ENCODE measurements around the gene NOD2. TPM values are rescaled to one million over a fixed set of nuclear protein-coding genes. Genes with fewer than 3 reads are reported as not detected.

The NOD2 gene
- total and polyA plus RNA-seq, 2 of the 13 experiments (the other 11 are each of a cell fraction or from before 2014, with no cell fraction given): 0.27 to 0.81 TPM

DNA sequence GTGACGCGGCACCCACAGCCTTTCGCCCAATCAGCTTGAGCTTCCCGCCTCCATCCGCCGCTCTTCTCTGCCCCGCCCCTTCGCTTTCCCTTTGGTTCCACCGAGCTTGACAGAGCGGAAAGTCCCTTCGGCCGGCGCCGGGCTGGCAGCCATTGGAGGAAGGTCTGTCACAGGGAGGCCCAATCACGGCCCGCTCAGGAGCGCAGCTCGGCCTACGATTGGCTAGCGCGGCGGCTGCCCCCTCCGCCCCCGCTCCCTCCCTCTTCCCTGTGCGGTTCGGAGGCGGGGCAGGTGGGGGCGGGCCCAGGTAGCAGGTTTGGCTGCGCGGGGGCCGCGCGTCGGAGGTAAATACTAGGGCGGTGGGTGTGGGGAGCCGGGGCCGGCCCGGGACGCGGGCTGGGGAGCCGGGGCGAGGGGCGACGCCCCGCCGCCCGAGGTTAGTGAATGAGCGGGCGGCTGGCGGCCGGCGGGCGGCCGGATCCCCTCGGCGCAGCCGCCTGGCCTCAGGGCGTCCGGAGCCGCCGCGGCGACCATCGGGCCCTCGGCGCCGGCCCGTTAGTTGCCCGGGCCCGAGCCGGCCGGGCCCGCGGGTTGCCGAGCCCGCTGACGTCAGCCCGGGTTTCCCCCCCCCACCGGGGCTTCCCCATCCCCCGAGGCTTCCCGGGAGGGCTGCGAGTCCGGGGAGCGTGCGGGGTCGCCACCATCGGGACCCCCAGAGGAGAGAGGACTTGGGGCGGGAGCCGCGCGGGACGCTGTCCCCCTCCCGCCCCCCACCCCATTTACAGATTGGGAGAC, 48.6 kb downstream of the NOD2 start, which contains the start of gene CYLD (continued):
- TF ChIP-seq AKNA (CRISPR knock-in tag; IDR thresholded peaks at IDR 0.05; ENCODE audit: borderline replicate concordance): no peak
- TF ChIP-seq POLR2AphosphoS5 (IDR thresholded peaks at IDR 0.05; ENCODE audit: low read depth, low read length): no peak
- peak; percentile 96 for TF ChIP-seq PHF21A (CRISPR knock-in tag; IDR thresholded peaks at IDR 0.05)
- no peak for TF ChIP-seq ZNF124 (CRISPR knock-in tag; IDR thresholded peaks at IDR 0.05)
- no peak for TF ChIP-seq ZNF772 (CRISPR knock-in tag; IDR thresholded peaks at IDR 0.05)
- no peak for TF ChIP-seq NR2F1 (CRISPR knock-in tag; IDR thresholded peaks at IDR 0.05)
- TF ChIP-seq, protein P1, sequence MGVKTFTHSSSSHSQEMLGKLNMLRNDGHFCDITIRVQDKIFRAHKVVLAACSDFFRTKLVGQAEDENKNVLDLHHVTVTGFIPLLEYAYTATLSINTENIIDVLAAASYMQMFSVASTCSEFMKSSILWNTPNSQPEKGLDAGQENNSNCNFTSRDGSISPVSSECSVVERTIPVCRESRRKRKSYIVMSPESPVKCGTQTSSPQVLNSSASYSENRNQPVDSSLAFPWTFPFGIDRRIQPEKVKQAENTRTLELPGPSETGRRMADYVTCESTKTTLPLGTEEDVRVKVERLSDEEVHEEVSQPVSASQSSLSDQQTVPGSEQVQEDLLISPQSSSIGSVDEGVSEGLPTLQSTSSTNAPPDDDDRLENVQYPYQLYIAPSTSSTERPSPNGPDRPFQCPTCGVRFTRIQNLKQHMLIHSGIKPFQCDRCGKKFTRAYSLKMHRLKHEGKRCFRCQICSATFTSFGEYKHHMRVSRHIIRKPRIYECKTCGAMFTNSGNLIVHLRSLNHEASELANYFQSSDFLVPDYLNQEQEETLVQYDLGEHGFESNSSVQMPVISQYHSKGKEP (CRISPR knock-in tag; IDR thresholded peaks at IDR 0.05): no peak
- peak; percentile 25; the same call in 1 of the 2 replicates for TF ChIP-seq ZNF143 (CRISPR knock-in tag; IDR thresholded peaks at IDR 0.05)
- no peak for TF ChIP-seq ZNF546 (CRISPR knock-in tag; conservative IDR thresholded peaks at IDR 0.05)
- TF ChIP-seq U2AF2 (IDR thresholded peaks at IDR 0.05; ENCODE audit: low read depth, low read length): no peak
- no peak for TF ChIP-seq ZNF329 (CRISPR knock-in tag; IDR thresholded peaks at IDR 0.05; ENCODE audit: low read depth)
- no peak for TF ChIP-seq ZBTB7A (CRISPR knock-in tag; IDR thresholded peaks at IDR 0.05)
- TF ChIP-seq HOXD1 (CRISPR knock-in tag; IDR thresholded peaks at IDR 0.05): 0 out of 2 replicates have a peak, but pooled peaks have one; percentile 33
- no peak for TF ChIP-seq ZSCAN5A (CRISPR knock-in tag; IDR thresholded peaks at IDR 0.05; ENCODE audit: borderline replicate concordance)
- TF ChIP-seq, protein P2, sequence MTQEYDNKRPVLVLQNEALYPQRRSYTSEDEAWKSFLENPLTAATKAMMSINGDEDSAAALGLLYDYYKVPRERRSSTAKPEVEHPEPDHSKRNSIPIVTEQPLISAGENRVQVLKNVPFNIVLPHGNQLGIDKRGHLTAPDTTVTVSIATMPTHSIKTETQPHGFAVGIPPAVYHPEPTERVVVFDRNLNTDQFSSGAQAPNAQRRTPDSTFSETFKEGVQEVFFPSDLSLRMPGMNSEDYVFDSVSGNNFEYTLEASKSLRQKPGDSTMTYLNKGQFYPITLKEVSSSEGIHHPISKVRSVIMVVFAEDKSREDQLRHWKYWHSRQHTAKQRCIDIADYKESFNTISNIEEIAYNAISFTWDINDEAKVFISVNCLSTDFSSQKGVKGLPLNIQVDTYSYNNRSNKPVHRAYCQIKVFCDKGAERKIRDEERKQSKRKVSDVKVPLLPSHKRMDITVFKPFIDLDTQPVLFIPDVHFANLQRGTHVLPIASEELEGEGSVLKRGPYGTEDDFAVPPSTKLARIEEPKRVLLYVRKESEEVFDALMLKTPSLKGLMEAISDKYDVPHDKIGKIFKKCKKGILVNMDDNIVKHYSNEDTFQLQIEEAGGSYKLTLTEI (CRISPR knock-in tag; conservative IDR thresholded peaks at IDR 0.05): no peak
- TF ChIP-seq GABPA (IDR thresholded peaks at IDR 0.05; ENCODE audit: low read depth, low read length): peak; percentile 59
- TF ChIP-seq GABPA (CRISPR knock-in tag; IDR thresholded peaks at IDR 0.05; ENCODE audit: low read depth): peak; percentile 85
- TF ChIP-seq PLSCR1 (CRISPR knock-in tag; IDR thresholded peaks at IDR 0.05; ENCODE audit: borderline replicate concordance): no peak
- 0 out of 2 replicates have a peak, but pooled peaks have one; percentile 73 for TF ChIP-seq ZNF605 (CRISPR knock-in tag; IDR thresholded peaks at IDR 0.05)

Data from HepG2 (cell line).